AG09319 (cell line): ENCODE results near the gene SAMSN1.

Source experiments
- DNase-seq: peaks from one replicate; pipeline ENCODE4 v3.0.0-alpha.2; 2010; ENCODE audit warnings: low read depth; ENCODE audit errors: extremely low read depth
- CTCF ChIP-seq: IDR thresholded peaks from 2 replicates; pipeline ENCODE4 v1.5.1; 2011; ENCODE audit warnings: low read depth, mild to moderate bottlenecking, inconsistent platforms, low read length, moderate library complexity

SAMSN1 gene

GRCh38 chr21:14452031-14452726, 93.9 kb downstream of the SAMSN1 start:
- DNase-seq: no peak
- TF ChIP-seq CTCF: no peak

GRCh38 chr21:14451546-14451945, 94.6 kb downstream of the SAMSN1 start:
- no peak for DNase-seq
- TF ChIP-seq CTCF: no peak

GRCh38 chr21:14448784-14449183, 97.3 kb downstream of the SAMSN1 start:
- no peak for DNase-seq
- no peak for TF ChIP-seq CTCF

- TF ChIP-seq CTCF: no peak
- no peak for DNase-seq
Measured at GRCh38 chr21:14438211-14438610, 107.9 kb downstream of the SAMSN1 start.

GRCh38 chr21:14435423-14435822, 110.7 kb downstream of the SAMSN1 start:
- no peak for TF ChIP-seq CTCF
- DNase-seq: no peak
